GM18508 (cell line): ENCODE measurements around the gene ESPN.

Experiments used
- ATAC-seq: cut with Tn5 transposase; IDR thresholded peaks from one replicate; pipeline ENCODE4 v1.9.1; 2021; ENCODE audit warnings: moderate number of reproducible peaks; ENCODE audit not compliant: insufficient read depth, unreplicated experiment

ESPN gene

DNA sequence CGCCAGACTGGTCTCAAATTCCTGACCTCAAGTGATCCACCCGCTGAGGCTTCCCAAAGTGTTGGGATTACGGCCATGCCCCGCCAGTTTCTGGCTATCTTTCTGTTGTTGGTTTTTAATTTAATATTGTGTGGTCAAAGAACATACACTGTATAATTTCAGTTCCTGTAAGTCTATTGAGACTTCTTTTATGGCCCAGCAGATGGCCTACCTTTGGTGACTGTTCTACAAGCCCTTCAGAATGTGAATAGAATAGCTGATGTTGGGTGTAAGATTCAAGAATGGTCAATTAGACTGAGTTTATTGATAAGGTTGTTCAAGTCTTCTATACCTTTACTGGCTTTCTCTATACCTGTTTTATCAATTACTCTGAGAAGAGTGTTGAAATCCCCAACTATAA lies 15.5 kb upstream of the ESPN start:
- no peak for ATAC-seq

DNA sequence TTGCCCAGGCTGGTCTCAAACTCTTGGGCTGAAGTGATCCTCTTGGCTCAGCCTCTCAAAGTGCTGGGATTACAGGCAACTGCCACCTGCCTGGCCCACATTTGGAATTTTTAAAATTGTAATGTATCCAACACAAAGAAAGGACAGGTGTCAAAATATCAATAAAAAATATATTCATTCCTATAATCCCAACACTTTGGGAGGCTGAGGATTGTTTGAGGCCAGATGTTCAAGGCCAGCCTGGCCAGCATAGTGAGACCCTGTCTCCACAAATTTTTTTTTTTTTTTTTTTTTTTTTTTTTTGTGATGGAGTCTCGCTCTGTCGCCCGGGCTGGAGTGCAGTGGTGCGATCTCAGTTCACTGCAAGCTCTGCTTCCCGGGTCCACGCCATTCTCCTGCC lies 14.8 kb upstream of the ESPN start:
- ATAC-seq: no peak

DNA sequence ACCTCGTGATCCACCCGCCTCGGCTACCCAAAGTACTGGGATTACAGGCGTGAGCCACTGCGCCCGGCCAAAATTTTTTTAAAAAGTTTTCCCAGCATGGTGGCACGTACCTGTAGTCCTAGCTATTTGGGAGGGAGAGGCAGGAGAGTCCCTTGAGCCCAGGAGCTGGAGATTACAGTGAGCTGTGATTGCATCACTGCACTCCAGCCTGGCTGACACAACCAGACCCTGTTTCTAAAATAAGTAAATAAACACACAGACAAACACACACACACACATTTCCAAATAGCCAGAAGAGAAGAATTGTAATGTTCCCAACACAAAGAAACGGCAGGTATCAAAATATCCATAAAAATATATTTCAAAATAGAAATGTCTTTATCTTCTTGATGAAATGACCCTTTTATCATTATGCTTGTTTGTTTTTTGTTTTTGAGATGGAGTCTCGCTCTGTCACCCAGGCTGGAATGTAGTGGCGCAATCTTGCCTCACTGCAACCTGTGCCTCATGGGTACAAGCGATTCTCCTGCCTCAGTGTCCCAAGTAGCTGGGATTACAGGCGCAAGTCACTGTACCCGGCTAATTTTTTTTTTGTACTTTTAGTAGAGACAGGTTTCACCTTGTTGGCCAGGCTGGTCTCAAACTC lies 14.2 kb upstream of the ESPN start:
- ATAC-seq: no peak

DNA sequence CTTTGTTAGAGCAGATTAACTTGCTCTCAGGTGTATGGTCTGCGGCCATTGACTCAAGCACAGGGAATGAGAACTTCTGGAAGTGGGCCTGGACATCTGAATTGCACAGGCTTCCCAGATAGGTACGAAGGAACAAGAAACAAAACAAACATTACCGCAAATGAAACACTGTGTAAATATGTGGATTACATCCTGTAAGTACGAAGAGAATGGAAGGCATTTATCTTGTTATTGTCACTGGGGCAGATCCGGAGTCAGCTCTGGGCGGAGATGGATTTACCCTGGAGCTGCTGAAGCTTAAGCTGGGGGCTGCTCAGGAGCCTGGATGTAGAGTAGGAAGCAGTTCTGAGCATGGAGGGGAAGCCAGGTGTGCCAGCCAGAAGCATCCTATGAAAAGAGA lies 11.7 kb upstream of the ESPN start:
- ATAC-seq: no peak

DNA sequence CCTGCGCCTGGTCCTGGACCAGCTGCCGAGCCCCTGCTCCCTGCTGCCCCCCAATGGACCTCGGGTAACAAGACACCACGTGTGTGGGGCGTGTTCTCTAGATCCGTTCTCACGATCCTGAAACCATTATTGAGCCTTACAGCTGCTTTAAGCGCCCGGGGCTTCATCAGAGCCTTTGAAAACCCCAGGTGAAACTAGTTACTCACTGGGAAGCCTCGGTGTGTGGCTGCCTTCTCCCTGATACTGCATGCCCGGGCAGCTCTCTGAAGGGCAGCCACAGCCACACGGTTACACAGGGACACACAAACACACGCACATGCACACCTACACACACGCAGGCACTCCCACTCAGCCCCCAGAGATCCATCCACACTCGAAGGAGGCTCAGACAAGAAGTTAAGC lies 10.1 kb upstream of the ESPN start:
- no peak for ATAC-seq

DNA sequence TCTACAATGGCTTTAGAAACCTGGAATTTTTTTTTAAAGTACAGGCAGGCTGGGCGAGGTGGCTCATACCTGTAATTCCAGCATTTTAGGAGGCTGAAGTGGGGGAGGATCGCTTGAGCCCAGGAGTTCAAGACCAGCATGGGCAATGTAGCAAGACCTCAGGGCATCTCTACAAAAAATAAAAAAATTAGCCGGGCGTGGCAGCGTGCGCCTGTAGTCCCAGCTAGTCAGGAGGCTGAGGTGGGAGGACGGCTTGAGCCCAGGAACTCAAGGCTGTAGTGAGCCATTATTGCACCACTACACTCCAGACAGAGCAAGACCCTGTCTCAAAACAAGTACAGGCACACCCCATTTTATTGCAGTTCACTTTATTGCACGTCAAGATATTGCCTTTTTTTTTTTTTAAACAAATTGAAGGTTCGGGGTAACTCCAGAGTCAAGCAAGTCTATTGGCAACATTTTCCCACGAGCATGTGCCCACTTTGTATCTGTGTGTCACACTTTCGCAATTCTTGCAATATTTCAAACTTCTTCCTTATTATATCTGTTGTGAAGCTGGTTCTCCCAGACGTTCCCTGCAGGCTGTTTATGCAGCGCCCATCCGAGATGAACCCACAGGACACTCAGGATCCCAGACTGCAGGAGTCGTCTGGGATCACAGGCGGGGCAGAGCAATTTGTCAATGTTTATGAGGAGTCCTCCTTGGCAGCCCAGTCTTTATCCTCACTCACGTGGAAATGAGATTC lies 9.5 kb upstream of the ESPN start:
- no peak for ATAC-seq

DNA sequence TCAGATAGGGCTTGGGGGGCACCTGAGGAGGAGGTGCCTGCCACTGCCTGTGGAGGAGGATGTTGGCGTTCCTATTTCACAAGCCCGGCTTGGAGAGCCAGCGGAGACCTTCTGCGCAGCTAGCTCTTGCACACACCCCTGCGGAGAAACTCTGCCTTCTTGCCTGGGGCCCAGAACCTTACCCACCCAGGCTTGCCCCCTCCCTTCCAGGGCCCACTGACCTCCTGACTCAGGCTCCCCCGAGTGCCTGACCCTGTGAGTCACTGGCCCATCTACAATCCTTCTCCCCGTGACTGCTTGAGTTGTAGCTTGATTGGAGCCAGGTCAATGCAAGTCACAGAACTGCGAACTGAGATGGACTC lies 8.3 kb upstream of the ESPN start:
- ATAC-seq: no peak

DNA sequence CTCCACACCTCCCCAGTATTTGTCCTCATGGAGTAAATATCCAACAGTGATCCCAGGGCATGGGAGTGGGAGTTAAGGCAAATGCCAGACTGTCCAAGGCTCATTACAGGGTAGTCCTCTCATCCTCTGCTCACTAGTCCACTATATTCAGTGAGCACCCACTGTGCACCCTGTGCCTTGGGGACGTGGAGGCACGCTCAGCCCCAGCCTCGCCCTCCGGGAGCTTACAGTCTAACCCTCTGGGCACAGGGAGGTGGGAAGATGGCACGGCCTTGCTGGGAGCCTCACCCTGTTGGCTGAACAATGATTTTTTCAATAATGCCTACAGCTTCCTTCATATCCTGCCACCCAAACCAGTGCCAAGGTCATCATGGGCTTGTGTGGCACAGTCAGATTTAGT lies 7.7 kb upstream of the ESPN start:
- ATAC-seq: no peak

DNA sequence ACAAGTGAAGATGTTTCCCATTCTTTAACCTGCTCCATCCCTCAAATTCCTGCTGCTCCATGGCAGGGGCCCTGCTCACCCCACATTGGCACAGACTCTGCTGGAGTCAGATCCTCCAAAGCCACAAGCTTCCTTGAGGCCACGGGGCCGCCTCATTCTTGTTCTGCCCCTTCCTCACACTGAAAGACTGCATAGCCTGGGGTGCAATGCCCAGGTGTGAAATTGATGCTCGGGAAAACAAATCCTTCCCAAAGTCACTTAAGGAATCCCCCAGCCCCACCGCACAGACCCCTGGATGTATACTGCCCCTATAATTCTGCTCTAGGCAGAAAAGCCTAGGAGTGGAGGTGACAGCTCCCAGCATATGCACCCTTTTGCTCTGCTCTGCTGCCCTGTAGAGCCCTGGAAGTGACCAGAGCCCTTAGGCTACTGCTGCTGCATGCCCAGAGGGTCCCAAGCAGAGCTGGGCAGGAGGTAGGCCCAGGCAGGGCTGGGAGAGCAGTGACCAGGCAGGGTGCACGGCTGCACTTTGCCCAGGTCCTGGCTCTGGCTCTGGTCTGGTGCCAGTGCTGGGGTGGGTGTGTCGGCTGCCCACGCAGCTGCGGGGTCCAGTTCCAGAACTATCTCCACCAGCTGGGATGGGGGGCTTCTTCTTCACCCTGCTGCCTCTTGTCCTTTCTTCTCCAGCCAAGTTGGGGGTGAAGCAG lies 6.5 kb upstream of the ESPN start:
- ATAC-seq: no peak

DNA sequence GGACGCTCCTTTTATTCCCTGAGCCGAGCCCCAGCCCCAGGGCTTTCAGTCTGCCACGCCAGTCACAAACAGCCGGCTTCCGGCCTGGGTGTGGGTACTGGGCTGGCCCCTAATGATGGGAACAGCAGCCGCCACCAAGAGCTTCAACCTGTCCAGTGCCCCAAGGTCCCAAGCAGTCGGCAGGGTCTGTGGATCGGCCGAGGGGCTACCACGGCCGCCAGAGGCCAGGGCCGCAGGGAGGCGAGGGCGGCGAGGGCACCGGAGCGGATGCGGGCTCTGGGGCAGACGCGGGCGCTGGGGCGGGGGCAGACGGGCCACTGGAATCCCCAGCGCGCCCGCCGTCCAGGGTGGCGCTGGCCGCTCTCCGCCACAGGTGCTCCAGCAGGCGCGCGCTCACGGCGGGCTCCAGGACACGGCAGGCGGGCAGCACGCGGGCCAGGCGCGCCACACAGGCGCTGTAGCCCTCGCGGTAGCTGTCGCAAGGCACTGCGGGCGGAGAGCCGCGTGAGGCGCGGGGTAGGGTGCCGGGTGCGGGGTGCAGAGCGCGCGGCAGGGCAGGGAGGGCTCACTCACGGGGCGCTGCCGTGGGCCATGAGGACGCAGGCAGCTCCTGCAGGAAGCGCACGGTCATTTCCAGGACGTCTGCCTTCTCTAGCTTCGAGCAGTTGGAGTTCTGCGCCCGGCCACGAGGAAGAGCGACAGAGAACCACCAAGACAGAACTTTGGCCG lies 5.7 kb upstream of the ESPN start:
- no peak for ATAC-seq

DNA sequence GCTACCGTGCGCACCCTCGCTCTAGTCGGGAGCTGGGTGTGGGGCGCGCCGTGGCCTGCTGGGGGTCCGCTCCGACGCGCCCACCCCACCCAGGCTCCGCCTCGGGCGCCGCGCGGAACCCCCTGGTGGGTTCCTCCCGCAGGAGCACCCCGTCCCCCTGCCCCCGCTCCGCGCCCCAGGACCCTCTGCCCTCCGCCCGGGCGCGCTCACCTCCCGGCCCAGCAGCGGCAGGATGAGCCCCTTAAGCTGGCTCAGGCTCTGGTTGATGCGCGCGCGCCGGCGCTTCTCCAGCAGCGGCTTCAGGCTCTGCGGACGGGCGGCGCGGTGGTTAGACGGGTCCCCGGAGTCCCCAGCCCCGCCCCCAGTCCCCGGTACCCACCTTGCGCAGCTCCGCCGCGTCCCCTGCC lies 5.2 kb upstream of the ESPN start:
- ATAC-seq: no peak

DNA sequence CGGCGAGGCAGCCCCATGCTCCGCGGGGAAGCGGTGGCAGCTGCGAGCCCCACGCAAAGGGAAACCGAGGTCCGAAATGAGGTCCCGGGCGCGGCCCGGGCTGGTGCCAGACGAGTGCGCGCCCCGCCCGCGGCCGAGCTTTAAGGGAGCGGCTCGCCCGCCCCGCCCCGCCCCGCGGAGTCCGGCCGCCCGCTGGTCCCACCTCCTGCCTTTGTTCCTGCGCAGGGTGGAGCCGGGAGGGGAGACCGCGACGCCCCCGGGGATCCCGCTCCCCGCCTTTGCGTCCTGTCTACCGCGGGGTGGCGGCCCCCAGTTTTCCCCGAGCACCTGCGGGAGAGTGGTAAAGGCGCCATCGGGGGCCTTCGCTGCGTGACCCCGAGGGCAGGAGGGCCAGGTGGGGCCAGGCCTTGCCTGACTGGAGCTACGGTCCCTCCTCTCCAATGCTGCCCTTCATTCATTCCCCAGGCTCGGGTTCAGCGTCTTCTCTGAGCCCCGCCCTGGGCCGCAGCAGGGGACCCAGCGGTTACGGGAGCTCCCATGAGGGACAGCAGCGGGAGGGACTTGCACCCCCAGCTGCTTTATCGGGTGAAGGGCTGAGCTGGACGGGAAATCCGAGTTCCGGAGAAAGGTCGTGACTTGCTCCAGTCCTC lies 4.6 kb upstream of the ESPN start, which contains the start of gene HES2:
Gene HES2 (minus strand): TSS at position 116 of the 650 bp plus-strand sequence. CDS start 99 bp downstream, at position 17.
- ATAC-seq: no peak

DNA sequence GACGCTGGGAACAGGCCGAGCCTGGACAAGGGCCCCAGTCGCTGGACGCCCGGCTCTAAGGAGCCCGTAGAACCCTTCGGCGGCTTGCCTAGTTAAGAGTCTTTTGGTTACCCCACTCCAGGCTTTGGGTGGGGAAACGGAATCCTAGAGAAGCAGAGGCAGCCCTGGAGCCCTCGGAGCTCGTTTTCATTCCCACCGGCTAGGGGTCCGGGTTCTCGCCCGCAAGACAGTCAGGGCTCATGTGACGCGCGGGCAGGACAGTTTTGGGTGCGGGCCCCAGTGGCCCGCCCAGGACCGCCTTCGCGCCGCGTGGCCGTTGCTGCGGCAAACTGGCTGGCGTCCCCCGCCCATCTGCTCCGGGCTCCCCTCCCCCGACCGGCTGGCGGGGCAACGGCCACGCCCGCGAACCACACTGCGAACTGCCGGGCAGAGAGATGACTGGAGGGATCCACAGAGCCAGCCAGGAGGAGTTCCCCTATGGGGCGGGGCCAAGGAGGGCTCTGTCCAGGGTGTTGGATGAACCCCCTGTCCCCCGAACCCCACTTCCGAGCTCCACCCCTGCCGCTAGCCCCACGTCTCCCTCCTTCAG lies 4.0 kb upstream of the ESPN start:
- no peak for ATAC-seq

DNA sequence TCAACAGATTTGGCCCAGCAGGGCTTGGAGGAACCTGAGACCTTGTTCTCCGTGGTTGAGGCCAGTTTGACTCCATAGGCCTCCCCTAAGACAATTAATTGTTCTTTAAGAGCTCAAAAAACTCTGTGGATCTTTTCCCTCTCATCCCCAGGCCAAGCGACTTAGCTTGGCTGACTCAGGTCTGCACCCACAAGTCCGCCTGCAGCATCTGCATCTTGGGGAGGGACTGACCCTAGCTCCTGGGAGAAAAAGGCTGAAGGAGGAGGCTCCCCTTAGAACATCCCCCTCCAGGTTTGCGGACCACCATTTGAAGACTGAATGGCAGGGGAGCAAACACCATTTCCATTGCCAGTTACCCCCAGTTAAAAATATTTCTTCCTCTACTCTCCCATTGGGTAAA lies 3.3 kb upstream of the ESPN start:
- ATAC-seq: no peak

DNA sequence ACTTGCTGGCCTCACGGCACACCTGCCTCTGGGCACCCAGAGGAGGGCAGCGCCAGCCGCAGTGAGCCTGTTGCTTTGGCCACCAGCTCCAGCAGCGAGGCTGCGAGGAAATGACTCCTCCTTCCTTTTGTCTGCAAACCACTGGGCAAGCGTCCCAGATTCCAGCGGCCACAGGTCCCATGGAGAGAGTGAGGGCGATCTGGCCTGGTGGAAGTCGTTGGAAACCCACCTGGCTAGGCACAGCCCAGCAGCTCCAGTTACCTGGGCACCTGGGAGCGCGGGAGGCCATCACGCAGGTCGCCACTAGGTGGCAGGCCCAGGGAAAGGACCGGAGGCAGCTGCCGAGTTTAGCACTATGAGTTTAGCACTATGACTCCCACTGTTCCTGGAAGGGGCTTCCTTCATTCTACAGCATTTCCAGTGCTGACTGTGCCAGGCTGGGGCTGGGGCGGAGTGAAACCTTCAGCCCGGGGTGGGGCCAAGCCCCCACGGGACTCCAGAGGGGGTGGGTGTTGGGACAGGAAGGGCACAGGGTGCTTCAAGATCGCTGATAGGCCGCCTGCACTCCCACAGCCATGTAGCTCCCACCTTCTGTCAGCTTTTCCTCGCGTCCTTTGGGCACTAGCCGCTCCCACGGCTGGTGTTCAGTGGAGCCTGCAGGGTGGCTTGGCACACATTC lies 1.1 kb upstream of the ESPN start:
- ATAC-seq: no peak

DNA sequence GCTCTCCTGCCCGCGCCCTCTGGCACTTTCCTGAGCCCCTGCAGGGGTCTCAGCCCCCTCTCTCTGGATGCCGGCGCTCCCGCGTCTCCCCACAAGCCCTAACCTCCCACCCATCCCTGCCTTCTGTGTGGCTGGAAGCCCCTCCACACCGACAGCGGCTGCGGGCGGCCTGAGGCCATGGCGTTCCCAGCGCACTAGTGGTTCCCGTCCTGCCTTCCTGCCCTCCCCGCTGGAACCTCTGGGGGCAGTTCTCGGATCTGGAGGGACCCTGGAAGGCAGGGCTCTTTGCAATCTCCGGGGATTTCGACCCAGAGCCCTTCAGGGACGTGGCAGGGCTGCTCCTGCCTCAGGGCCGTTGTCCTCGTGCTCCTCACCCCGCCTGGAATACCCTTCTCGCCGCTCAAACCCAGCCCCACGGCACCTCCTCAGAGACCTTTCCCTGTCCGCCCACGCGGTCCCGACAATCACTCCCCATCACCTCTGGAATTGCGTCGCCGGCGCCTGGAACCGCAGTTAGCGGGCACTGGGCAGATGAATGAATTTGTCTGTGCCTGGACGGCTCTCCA lies 493 bp upstream of the ESPN start:
- ATAC-seq: no peak

DNA sequence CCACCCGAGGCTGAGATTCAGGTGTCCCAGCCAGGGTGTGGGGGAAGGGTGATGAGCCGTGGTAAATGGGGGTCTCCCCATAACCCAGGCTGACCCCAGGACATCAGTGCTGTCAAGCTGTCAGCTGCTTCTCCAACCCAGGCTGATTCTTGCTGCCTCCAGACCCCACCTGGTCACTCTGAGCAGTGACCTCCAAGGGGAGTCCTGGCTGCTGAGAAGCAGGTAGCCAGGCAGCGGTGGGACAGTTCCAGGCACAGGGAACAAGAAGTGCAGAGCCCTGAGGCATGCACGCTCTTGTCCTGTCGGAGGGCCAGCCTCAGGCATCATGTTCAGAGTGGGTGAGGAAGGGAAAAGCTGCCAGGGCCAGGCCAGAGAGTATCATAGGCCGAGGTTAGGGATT lies 1.1 kb downstream of the ESPN start:
- ATAC-seq: no peak

DNA sequence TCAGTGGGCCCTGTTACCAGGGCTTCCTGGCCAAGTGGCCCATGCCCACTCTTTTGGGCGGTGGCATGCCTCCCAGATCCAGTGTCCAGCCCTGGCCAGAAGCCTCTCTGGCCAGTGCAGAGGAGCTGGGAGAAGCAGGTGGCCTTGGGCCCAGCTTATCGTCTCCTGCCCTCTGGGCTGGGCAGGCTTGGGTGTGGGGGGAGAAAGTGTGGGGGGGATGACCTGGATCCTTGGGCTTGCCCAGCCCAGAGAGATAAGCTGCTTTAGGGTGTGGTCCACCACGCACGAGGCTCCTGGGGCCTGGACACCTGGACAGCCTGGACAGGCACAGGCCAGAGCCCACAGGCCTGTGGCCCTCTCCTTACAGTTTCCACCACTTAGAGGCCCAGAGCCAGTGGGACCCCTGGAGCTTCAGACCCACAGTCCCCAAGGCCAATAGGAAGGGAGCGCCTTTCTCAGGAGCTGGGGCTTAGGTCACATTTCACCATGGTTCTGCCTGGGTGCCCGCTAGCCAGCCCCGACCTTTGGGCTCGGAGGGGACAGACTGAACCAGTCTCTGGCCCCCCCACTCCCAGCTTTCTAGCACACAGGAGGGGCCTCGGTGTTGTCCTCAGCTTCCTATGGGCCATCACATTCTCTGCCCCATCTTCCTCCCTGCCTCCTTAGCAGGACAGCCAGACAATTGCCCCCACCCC lies 1.8 kb downstream of the ESPN start:
- ATAC-seq: no peak

DNA sequence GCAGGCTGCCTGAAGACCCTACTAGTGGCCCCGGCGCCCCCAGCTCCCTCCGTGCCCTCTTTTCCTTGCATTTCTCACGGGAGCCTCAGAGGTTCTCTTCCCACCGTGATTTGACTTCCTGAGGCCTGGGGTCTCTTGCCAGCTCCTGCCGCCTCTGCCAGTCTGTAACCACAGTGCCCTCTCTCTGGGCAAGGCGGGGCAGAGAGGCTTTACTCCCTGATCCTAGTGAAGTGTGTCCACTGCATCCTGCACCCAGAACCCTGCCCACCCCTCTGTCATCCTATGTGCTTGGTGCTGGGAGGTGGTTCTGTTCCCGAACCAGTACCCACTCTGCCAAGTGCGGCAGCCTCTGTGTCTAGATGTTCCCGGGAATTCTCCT lies 2.4 kb downstream of the ESPN start:
- no peak for ATAC-seq
